VCaP (cell line): ENCODE results near the gene TMEM51.

Source experiments
- H3K27ac ChIP-seq: fragments of 450-650 bp; 2 replicates; pipeline ENCODE4 v1.5.1; 2017
- CTCF ChIP-seq: fragments of 450-650 bp; conservative IDR thresholded peaks from 2 replicates; pipeline ENCODE4 v1.5.1; 2017; ENCODE audit warnings: mild to moderate bottlenecking, moderate library complexity

TMEM51 gene

GRCh38 chr1:15246960-15247614 is 93.5 kb downstream of the TMEM51 start, which contains the start of gene FHAD1:
TSS of gene FHAD1 (plus strand) at chr1:15247223. CDS start at chr1:15251785, 4,562 bp downstream.
- no peak within 1 kb of the TSS; the same call in 1 of the 2 replicates for H3K27ac ChIP-seq

GRCh38 chr1:15248216-15248615 is 94.7 kb downstream of the TMEM51 start:
- no peak for TF ChIP-seq CTCF
- H3K27ac ChIP-seq = no peak overlapping the region

More at GRCh38 chr1:15246960-15247614, 93.5 kb downstream of the TMEM51 start, which contains the start of gene FHAD1:
- TF ChIP-seq CTCF = no peak

DNA sequence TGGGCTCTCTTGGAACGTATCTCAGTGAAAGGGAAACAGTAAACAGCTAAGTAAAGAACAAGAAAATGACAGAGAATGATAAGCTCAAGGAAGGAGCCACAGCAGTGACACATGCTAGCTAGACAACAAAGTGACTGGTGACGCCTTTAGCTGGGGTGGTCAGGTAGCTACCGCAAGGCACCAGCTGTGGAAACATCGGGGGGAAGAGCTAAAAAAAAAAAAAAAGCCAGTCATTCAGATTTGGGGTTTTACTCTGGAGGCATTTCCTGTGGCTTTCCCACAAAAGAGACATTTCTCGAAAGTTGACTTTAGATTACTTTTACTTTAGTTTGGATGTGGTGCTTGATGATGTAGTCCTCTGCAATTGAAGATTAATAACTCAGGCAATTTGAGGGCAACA is 95.5 kb downstream of the TMEM51 start:
- no peak overlapping the region for H3K27ac ChIP-seq

DNA sequence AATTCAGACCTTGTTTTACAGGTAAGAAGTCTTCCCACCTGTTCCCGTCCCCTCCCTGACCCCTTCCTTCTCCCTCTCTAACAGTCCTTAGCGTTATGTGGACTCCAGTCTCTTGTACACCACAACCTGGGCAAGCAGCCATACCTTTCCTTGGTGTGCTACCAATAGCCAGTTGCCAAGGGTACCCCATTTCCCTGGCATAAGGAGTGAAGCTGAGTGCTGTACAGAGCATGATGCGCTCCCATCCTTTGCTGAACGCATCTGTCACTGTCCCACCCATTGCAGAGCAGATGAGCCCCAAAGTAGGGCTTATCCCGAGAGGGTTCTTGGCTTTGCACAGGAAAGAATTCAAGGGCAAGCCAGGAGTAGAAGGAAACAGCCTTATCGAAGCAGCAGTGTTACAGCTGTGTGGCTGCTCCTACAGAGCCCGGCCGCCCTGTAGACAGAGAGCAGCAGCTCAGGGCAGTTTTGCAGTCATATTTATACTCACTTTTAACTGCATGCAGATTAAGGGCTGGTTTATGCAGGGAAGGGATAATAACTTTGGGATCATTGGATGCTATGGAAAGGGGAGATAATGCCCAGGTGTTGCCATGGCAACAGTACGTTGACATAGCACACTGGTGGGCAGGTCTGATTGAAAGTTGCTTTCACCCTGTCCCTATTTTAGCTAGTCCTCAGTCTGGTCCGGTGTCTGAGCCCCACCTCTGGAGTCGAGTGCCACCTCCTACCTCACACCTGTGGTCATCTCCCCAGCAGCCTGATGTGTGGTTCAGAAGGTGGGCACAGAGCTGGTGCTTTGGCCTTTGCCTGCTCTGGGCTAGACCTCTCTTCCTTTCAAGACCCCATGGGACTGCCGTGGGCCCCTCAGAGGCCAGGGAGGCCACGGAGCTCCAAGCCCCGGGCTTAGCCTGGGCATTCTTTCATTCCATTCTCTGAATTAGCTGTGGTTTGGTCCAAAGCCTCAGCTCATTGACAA is 98.6 kb downstream of the TMEM51 start:
- H3K27ac ChIP-seq = no peak overlapping the region

More for the DNA sequence above, 95.5 kb downstream of the TMEM51 start:
- no peak for TF ChIP-seq CTCF

GRCh38 chr1:15254559-15254958 is 101.0 kb downstream of the TMEM51 start:
- TF ChIP-seq CTCF = no peak
- no peak overlapping the region for H3K27ac ChIP-seq

More for the DNA sequence above, 98.6 kb downstream of the TMEM51 start:
- TF ChIP-seq CTCF = no peak

DNA sequence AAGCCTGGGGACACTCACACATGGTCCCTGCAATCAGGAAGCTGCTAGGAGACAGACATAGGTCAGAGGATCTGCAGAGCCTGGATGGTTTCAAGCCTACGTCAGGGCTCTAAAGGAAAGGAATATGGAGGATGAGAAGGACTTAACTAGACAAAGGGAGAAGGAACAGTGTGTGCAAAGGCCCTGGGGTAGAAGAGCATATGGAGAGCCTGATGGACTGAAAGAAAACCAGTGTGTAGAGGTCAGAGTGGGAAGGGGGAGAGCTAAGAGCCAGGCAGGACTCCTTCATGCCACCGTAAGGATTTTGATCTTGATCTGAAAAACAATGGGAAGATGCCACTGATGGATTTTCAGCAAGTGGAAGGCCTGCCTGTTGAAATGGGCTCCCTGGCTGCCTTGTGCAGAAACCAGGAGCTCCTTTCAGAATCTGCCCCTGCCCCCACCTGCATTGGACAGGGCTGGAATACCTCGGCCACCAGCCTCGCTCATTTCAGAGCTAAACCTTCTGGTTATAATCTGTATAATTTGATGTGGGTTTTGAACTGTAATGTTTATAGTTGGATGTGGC is 102.1 kb downstream of the TMEM51 start:
- no peak for TF ChIP-seq CTCF
- H3K27ac ChIP-seq = no peak overlapping the region

GRCh38 chr1:15256584-15256983 is 103.0 kb downstream of the TMEM51 start:
- no peak for TF ChIP-seq CTCF

More at GRCh38 chr1:15256584-15256983, 103.0 kb downstream of the TMEM51 start:
- H3K27ac ChIP-seq = no peak overlapping the region
